ENCODE results near the gene TK2. TPM values are rescaled to one million over a fixed set of nuclear protein-coding genes. Genes with fewer than 3 reads are reported as not detected.

TK2 gene
- total RNA-seq, 1 donor from 2014 or later: 4.5 TPM

DNA sequence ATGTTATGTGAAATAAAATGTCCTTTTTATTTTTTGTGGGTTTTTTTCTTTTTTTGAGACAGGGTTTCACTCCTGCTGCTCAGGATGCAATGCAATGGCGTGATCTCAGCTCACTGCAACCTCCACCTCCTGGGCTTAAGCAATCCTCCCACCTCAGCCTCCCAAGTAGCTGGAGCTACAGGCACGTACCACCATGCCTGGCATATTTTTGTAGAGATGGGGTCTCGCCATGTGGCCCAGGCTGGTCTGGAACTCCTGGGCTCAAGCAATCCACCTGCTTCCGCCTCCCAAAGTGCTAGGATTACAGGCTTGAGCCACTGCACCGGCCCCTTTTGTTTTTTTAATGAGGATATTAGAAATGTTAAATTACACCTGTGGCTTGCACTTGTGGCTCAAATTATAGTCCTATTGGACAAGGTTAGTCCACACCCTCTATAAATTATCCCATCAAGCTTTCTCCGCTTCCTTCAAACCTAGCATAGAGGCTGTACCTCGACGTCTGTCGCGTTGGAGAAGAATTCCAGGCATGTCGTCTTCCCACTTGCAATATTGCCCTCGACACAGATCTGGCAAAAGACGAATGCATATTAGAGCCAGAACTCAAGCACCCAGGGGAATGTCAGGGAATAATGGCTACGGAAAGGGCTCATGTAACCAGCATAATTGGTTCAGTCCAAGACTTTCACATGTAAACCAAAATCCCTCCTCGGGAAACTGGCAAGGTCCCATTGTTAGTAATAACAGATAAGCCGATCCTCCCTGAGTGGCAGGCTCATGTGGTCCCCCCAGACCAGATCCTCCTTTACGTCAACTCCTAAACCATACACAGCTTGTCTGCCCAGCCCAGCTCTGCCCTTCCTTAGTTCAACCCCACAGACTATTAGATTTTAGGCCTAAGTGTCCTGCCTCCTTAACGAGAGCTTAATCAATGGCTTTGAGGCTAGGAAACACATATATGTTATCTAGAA lies 8.2 kb downstream of the TK2 start:
- no peak for DNase-seq
- H3K27ac Mint-ChIP-seq (ENCODE audit: unreplicated experiment): peak overlapping the region; percentile 30
- no peak overlapping the region for H3K4me3 Mint-ChIP-seq (ENCODE audit: unreplicated experiment)
- H3K4me1 Mint-ChIP-seq (ENCODE audit: low read depth, unreplicated experiment): peaks cover 14% of the 10 kb centered on the region
- no peaks in the 10 kb centered on the region for H3K27me3 Mint-ChIP-seq (ENCODE audit: unreplicated experiment)
- TF ChIP-seq, protein P1, sequence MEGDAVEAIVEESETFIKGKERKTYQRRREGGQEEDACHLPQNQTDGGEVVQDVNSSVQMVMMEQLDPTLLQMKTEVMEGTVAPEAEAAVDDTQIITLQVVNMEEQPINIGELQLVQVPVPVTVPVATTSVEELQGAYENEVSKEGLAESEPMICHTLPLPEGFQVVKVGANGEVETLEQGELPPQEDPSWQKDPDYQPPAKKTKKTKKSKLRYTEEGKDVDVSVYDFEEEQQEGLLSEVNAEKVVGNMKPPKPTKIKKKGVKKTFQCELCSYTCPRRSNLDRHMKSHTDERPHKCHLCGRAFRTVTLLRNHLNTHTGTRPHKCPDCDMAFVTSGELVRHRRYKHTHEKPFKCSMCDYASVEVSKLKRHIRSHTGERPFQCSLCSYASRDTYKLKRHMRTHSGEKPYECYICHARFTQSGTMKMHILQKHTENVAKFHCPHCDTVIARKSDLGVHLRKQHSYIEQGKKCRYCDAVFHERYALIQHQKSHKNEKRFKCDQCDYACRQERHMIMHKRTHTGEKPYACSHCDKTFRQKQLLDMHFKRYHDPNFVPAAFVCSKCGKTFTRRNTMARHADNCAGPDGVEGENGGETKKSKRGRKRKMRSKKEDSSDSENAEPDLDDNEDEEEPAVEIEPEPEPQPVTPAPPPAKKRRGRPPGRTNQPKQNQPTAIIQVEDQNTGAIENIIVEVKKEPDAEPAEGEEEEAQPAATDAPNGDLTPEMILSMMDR (IDR thresholded peaks at IDR 0.05; ENCODE audit: partially characterized antibody, unreplicated experiment): no peak
- peaks cover 5% of the 10 kb centered on the region for H3K9me3 Mint-ChIP-seq (ENCODE audit: unreplicated experiment)
- H3K36me3 Mint-ChIP-seq (ENCODE audit: unreplicated experiment): no peaks in the 10 kb centered on the region

DNA sequence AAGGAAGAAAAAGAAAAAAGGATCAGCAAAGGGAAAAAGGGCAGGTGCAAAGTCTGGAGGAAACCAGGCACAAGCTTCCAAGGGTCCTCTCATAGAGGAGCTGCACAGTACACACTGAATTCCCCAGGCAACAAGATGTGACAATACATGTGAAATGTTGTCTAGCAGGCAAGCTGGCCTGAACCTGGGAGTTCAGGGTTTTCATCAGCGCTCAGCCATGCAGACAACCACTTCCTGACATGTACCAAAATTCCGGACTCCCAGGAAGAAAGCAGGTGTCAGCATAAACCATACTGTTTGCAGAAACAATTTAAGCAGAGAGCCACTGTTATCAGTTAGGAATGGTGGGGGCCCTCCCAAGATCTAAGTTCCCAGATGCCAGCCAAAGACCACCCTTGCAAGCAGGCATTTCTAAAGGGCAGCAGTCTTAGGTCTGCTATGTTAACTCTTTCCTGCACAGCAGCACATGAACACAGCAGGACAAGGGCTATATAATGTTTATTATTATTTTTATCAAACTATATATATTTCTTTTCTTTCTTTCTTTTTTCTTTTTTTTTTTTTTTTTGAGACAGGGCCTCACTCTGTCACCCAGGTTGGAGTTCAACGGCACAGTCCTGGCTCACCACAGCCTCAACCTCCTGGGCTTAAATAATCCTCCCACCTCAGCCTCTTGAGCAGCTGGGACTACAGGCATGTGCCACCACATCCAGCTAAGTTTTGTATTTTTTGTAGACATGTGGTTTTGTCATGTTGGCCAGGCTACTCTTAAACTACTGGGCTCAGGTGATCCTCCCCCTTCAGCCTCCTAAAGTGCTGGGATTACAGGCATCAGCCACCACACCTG lies 10.1 kb downstream of the TK2 start:
- Mint-ChIP-seq H3K9me3 (ENCODE audit: unreplicated experiment) (peaks cover 3% of the 10 kb centered on the region), H3K36me3 (ENCODE audit: unreplicated experiment) (no peaks in the 10 kb centered on the region), H3K27me3 (ENCODE audit: unreplicated experiment) (no peaks in the 10 kb centered on the region), H3K27ac (ENCODE audit: unreplicated experiment) (no peak overlapping the region), H3K4me3 (ENCODE audit: unreplicated experiment) (no peak overlapping the region), H3K4me1 (ENCODE audit: low read depth, unreplicated experiment) (peaks cover 14% of the 10 kb centered on the region)
- TF ChIP-seq, protein P1 (IDR thresholded peaks at IDR 0.05; ENCODE audit: partially characterized antibody, unreplicated experiment): no peak
- DNase-seq: no peak

DNA sequence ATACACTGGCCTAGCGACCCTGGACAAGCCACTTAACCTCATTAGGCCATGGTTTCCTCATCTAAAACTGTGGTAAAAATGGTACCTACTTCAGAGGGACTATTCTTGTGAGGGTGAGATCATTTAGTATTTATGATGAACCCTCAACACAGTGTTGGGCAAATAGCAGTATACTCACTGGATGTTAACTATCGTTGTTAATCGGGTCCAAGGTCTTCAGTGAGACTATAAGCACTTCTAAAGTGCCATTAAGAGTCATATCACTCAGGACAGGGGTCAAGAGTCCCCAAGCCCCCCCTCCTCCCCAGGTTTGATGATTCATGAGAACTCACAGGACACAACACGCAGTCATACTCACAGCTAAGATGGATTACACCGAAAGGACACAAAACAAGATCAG lies 11.0 kb downstream of the TK2 start:
- Mint-ChIP-seq H3K27ac (ENCODE audit: unreplicated experiment) (no peak overlapping the region), H3K27me3 (ENCODE audit: unreplicated experiment) (no peaks in the 10 kb centered on the region), H3K4me3 (ENCODE audit: unreplicated experiment) (no peak overlapping the region), H3K36me3 (ENCODE audit: unreplicated experiment) (no peaks in the 10 kb centered on the region), H3K9me3 (ENCODE audit: unreplicated experiment) (peaks cover 3% of the 10 kb centered on the region), H3K4me1 (ENCODE audit: low read depth, unreplicated experiment) (peaks cover 14% of the 10 kb centered on the region)
- no peak for DNase-seq
- TF ChIP-seq, protein P1 (IDR thresholded peaks at IDR 0.05; ENCODE audit: partially characterized antibody, unreplicated experiment): no peak

DNA sequence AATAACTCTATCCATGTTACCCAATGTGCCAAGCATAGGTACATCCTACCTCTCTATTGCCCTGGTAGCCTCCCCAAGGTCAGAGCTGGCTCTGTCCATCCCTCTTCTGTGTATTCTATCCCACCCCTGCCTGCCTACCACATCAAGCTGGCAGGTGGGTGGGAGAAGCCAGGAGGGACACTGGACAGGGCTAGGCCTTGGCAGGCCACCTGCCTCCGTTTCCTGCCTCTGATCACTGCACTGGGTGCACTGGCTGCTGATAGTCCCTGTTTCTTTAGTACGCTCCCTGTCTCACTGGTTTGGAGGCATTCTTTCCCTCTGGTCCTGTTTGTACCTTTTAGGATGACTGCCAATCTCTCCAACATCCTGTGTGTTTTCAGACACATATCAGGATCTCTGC lies 12.7 kb downstream of the TK2 start:
- TF ChIP-seq, protein P1 (IDR thresholded peaks at IDR 0.05; ENCODE audit: partially characterized antibody, unreplicated experiment): no peak
- H3K4me3 Mint-ChIP-seq (ENCODE audit: unreplicated experiment): no peak overlapping the region
- no peak overlapping the region for H3K27ac Mint-ChIP-seq (ENCODE audit: unreplicated experiment)
- no peaks in the 10 kb centered on the region for H3K36me3 Mint-ChIP-seq (ENCODE audit: unreplicated experiment)
- H3K9me3 Mint-ChIP-seq (ENCODE audit: unreplicated experiment): peaks cover 5% of the 10 kb centered on the region
- DNase-seq: no peak
- H3K4me1 Mint-ChIP-seq (ENCODE audit: low read depth, unreplicated experiment): peaks cover 7% of the 10 kb centered on the region
- H3K27me3 Mint-ChIP-seq (ENCODE audit: unreplicated experiment): no peaks in the 10 kb centered on the region
